ENCODE data around the gene TMEM100.
"Not testable (repeated sequence)": the region's sequence is repeated elsewhere in the genome, so short reads cannot be mapped to it uniquely, and the experiment has no call there.

Gene TMEM100

GRCh38 chr17:55681342-55681700 lies 41.3 kb downstream of the TMEM100 start:
- Histone ChIP-seq H3K9ac (ENCODE audit: insufficient read length) (no peak overlapping the region), H3K36me3 (ENCODE audit: insufficient read depth, low read length) (no peaks in the 10 kb centered on the region), H3K4me3 (no peak overlapping the region), H3K9me3 (ENCODE audit: low read depth, low read length) (no peaks in the 10 kb centered on the region), H3K27ac (no peak overlapping the region)
- DNase-seq (ENCODE audit: low read depth, low spot score) = no peak
- TF ChIP-seq POLR2AphosphoS5 (IDR thresholded peaks at IDR 0.05; ENCODE audit: borderline replicate concordance, low read depth, low read length) (no peak), EZH2 (IDR thresholded peaks at IDR 0.05) (no peak), FOXP2 (optimal IDR thresholded peaks at IDR 0.05; ENCODE audit: control extremely low read depth, extremely low read length, insufficient read depth) (no peak)

- Histone ChIP-seq H3K36me3 (ENCODE audit: insufficient read depth, low read length) (no peaks in the 10 kb centered on the region), H3K4me3 (no peak overlapping the region), H3K9ac (ENCODE audit: insufficient read length) (no peak overlapping the region), H3K9me3 (ENCODE audit: low read depth, low read length) (no peaks in the 10 kb centered on the region), H3K27ac (no peak overlapping the region)
- TF ChIP-seq EZH2 (IDR thresholded peaks at IDR 0.05) = no peak
- TF ChIP-seq FOXP2 (optimal IDR thresholded peaks at IDR 0.05; ENCODE audit: control extremely low read depth, extremely low read length, insufficient read depth) = no peak
- TF ChIP-seq POLR2AphosphoS5 (IDR thresholded peaks at IDR 0.05; ENCODE audit: borderline replicate concordance, low read depth, low read length) = no peak
- no peak for DNase-seq (ENCODE audit: low read depth, low spot score)
Measured at GRCh38 chr17:55680686-55681341, 41.9 kb downstream of the TMEM100 start.

GRCh38 chr17:55677446-55677845 lies 45.2 kb downstream of the TMEM100 start:
- TF ChIP-seq EZH2 (IDR thresholded peaks at IDR 0.05) (no peak), FOXP2 (optimal IDR thresholded peaks at IDR 0.05; ENCODE audit: control extremely low read depth, extremely low read length, insufficient read depth) (no peak), POLR2AphosphoS5 (IDR thresholded peaks at IDR 0.05; ENCODE audit: borderline replicate concordance, low read depth, low read length) (no peak)
- no peak for DNase-seq (ENCODE audit: low read depth, low spot score)
- Histone ChIP-seq H3K27ac (no peak overlapping the region), H3K9me3 (ENCODE audit: low read depth, low read length) (no peaks in the 10 kb centered on the region), H3K9ac (ENCODE audit: insufficient read length) (no peak overlapping the region), H3K4me3 (no peak overlapping the region), H3K36me3 (ENCODE audit: insufficient read depth, low read length) (no peaks in the 10 kb centered on the region)

- Histone ChIP-seq H3K9me3 (ENCODE audit: low read depth, low read length) (no peaks in the 10 kb centered on the region), H3K9ac (ENCODE audit: insufficient read length) (no peak overlapping the region), H3K27ac (no peak overlapping the region), H3K4me3 (no peak overlapping the region), H3K36me3 (ENCODE audit: insufficient read depth, low read length) (no peaks in the 10 kb centered on the region)
- no peak for DNase-seq (ENCODE audit: low read depth, low spot score)
- TF ChIP-seq FOXP2 (optimal IDR thresholded peaks at IDR 0.05; ENCODE audit: control extremely low read depth, extremely low read length, insufficient read depth) (no peak), POLR2AphosphoS5 (IDR thresholded peaks at IDR 0.05; ENCODE audit: borderline replicate concordance, low read depth, low read length) (no peak), EZH2 (IDR thresholded peaks at IDR 0.05) (no peak)
Measured at GRCh38 chr17:55676274-55676673, 46.4 kb downstream of the TMEM100 start.

GRCh38 chr17:55673743-55674506 lies 48.7 kb downstream of the TMEM100 start:
- no peaks in the 10 kb centered on the region for H3K36me3 ChIP-seq (ENCODE audit: insufficient read depth, low read length)
- no peak for DNase-seq (ENCODE audit: low read depth, low spot score)

GRCh38 chr17:55672585-55673501 lies 49.8 kb downstream of the TMEM100 start:
- no peak for TF ChIP-seq POLR2AphosphoS5 (IDR thresholded peaks at IDR 0.05; ENCODE audit: borderline replicate concordance, low read depth, low read length)
- no peak for TF ChIP-seq FOXP2 (optimal IDR thresholded peaks at IDR 0.05; ENCODE audit: control extremely low read depth, extremely low read length, insufficient read depth)
- TF ChIP-seq EZH2 (IDR thresholded peaks at IDR 0.05) = no peak
- peak overlapping the region; percentile 77 for H3K27ac ChIP-seq
- H3K4me3 ChIP-seq = peak overlapping the region; percentile 17; the same call in 1 of the 2 replicates

More at GRCh38 chr17:55673743-55674506, 48.7 kb downstream of the TMEM100 start:
- no peak overlapping the region for H3K27ac ChIP-seq
- H3K9ac ChIP-seq (ENCODE audit: insufficient read length) = no peak overlapping the region
- no peak overlapping the region for H3K4me3 ChIP-seq
- H3K9me3 ChIP-seq (ENCODE audit: low read depth, low read length) = no peaks in the 10 kb centered on the region
- TF ChIP-seq EZH2 (IDR thresholded peaks at IDR 0.05) (no peak), FOXP2 (optimal IDR thresholded peaks at IDR 0.05; ENCODE audit: control extremely low read depth, extremely low read length, insufficient read depth) (no peak), POLR2AphosphoS5 (IDR thresholded peaks at IDR 0.05; ENCODE audit: borderline replicate concordance, low read depth, low read length) (no peak)

GRCh38 chr17:55672010-55672409 lies 50.7 kb downstream of the TMEM100 start:
- not testable (repeated sequence) for H3K9ac ChIP-seq (ENCODE audit: insufficient read length); H3K4me3 ChIP-seq; H3K36me3 ChIP-seq (ENCODE audit: insufficient read depth, low read length); H3K9me3 ChIP-seq (ENCODE audit: low read depth, low read length); DNase-seq (ENCODE audit: low read depth, low spot score); H3K27ac ChIP-seq

More at GRCh38 chr17:55672585-55673501, 49.8 kb downstream of the TMEM100 start:
- no peaks in the 10 kb centered on the region for H3K36me3 ChIP-seq (ENCODE audit: insufficient read depth, low read length)
- H3K9me3 ChIP-seq (ENCODE audit: low read depth, low read length) = no peaks in the 10 kb centered on the region
- no peak for DNase-seq (ENCODE audit: low read depth, low spot score)
- H3K9ac ChIP-seq (ENCODE audit: insufficient read length) = no peak overlapping the region

All from SK-N-MC (cell line).